SK-N-SH treated with all-trans-retinoic acid at 6 μM for 48 hours (cell line): ENCODE results near the gene ECHS1.

Experiments
- ARNTL ChIP-seq: fragments of 450-650 bp; formaldehyde crosslinking; IDR thresholded peaks from 2 replicates; pipeline ENCODE4 v1.5.0; 2020; ENCODE audit warnings: low read depth, mild to moderate bottlenecking, moderate library complexity, borderline replicate concordance
- CSDC2 ChIP-seq: fragments of 250-450 bp; sonication (Bioruptor Pico); IDR thresholded peaks from 2 replicates; pipeline ENCODE4 v1.5.0; 2020; ENCODE audit warnings: mild to moderate bottlenecking, moderate library complexity
- ESRRG ChIP-seq: fragments of 250-450 bp; sonication (Bioruptor Pico); IDR thresholded peaks from 2 replicates; pipeline ENCODE4 v1.6.1; 2021; ENCODE audit warnings: mild to moderate bottlenecking
- ISL1 ChIP-seq: fragments of 250-450 bp; sonication (Bioruptor Pico); IDR thresholded peaks from 2 replicates; pipeline ENCODE4 v2.1.2; 2022; ENCODE audit warnings: mild to moderate bottlenecking, moderate library complexity
- PATZ1 ChIP-seq: fragments of 250-450 bp; sonication (Bioruptor Pico); IDR thresholded peaks from 2 replicates; pipeline ENCODE4 v1.8.0; 2020; ENCODE audit warnings: mild to moderate bottlenecking, moderate library complexity, borderline replicate concordance
- PPARA ChIP-seq: fragments of 250-450 bp; sonication (Bioruptor Pico); IDR thresholded peaks from 2 replicates; pipeline ENCODE4 v1.5.0; 2020; ENCODE audit warnings: mild to moderate bottlenecking, borderline replicate concordance
- RARB ChIP-seq: fragments of 250-450 bp; sonication (Bioruptor Pico); IDR thresholded peaks from 2 replicates; pipeline ENCODE4 v1.8.0; 2021; ENCODE audit warnings: mild to moderate bottlenecking, moderate library complexity
- TCF4 ChIP-seq: fragments of 250-450 bp; sonication (Bioruptor Pico); IDR thresholded peaks from 2 replicates; pipeline ENCODE4 v1.8.0; 2021; ENCODE audit warnings: mild to moderate bottlenecking, moderate library complexity, borderline replicate concordance
- TOX ChIP-seq: fragments of 250-450 bp; sonication (Bioruptor Pico); IDR thresholded peaks from 2 replicates; pipeline ENCODE4 v1.8.0; 2021; ENCODE audit warnings: mild to moderate bottlenecking, moderate library complexity, borderline replicate concordance
- ZFP30 ChIP-seq: fragments of 450-650 bp; formaldehyde crosslinking; IDR thresholded peaks from 2 replicates; pipeline ENCODE4 v1.5.0; 2022; ENCODE audit warnings: mild to moderate bottlenecking, moderate library complexity
- ZNF70 ChIP-seq: fragments of 450-650 bp; formaldehyde crosslinking; IDR thresholded peaks from 2 replicates; pipeline ENCODE4 v1.5.0; 2020; ENCODE audit warnings: mild to moderate bottlenecking, moderate library complexity
- ZNF8 ChIP-seq: fragments of 450-650 bp; formaldehyde crosslinking; IDR thresholded peaks from 2 replicates; pipeline ENCODE4 v1.5.0; 2020; ENCODE audit warnings: mild to moderate bottlenecking, moderate library complexity

- no peak for TF ChIP-seq ARNTL (CRISPR knock-in tag)
- TF ChIP-seq TOX, result no peak
- no peak for TF ChIP-seq CSDC2 (CRISPR knock-in tag)
- no peak for TF ChIP-seq ZNF70 (CRISPR knock-in tag)
- TF ChIP-seq PATZ1, result no peak
- no peak for TF ChIP-seq PPARA (CRISPR knock-in tag)
- TF ChIP-seq ZNF8 (CRISPR knock-in tag), result no peak
- TF ChIP-seq RARB (CRISPR knock-in tag), result no peak
- TF ChIP-seq ESRRG (CRISPR knock-in tag), result no peak
- TF ChIP-seq TCF4 (CRISPR knock-in tag), result no peak
- no peak for TF ChIP-seq ZFP30 (CRISPR knock-in tag)
- no peak for TF ChIP-seq ISL1
Observed at GRCh38 chr10:133418289-133418993, 45.3 kb upstream of the ECHS1 start.
